Keratinocyte (primary cell): ENCODE results near the gene HOXB13.

ENCODE experiments used
- CTCF ChIP-seq, 3 experiments: IDR thresholded peaks in 1 of 3; conservative IDR thresholded peaks in 1 of 3; optimal IDR thresholded peaks in 1 of 3; 2 replicates in 2 of 3; 3 replicates in 1 of 3; pipeline versions ENCODE3 to v1.5.1; 2011; ENCODE audit warnings: low read length in 3 of 3, mild to moderate bottlenecking in 3 of 3, moderate library complexity in 2 of 3, control low read depth in 1 of 3, inconsistent platforms in 1 of 3; ENCODE audit not compliant: insufficient read depth in 2 of 3; ENCODE audit errors: extremely low read depth in 1 of 3
- EZH2 ChIP-seq: IDR thresholded peaks from one replicate; pipeline ENCODE4 v1.6.1; 2012; ENCODE audit warnings: inconsistent platforms, mild to moderate bottlenecking, low read length, moderate library complexity

DNA sequence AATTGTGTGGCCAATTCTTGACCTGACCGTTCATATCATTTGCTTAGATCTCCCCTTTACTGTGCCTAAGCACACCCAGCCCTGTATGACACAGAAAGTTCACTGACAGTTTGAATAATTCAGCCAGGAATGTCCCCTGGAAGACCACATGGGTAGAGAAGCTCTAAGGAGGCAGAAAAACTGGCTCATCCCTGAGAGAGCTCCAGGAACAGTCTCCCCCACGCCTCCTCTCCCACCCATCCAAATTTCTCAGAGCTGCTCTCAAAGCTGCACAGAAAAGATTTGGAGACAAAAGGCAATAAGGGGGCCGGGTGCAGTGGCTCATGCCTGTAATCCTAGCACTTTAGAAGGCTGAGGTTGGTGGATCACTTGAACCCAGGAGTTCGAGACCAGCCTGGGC is 17.4 kb downstream of the HOXB13 start:
- no peak for TF ChIP-seq CTCF (optimal IDR thresholded peaks at IDR 0.05 in 1 of 3, IDR thresholded peaks at IDR 0.05 in 1 of 3, conservative IDR thresholded peaks at IDR 0.05 in 1 of 3; ENCODE audit: extremely low read depth in 1 of 3, insufficient read depth in 2 of 3, low read length in 3 of 3)
- TF ChIP-seq EZH2, result no peak
